ENCODE measurements around the gene CNKSR3.

CNKSR3 gene

GRCh38 chr6:154341336-154341735 is 169.1 kb downstream of the CNKSR3 start:
- no peak for DNase-seq

Data from AML-193 (cell line).